SU-DHL-6 (cell line): ENCODE results near the gene SESTD1.

Experiments used
- CTCF ChIP-seq: fragments of 200-600 bp; sonication (generic); IDR thresholded peaks from one replicate; pipeline ENCODE4 v1.5.1; 2017; ENCODE audit warnings: antibody characterized with exemption, mild to moderate bottlenecking, low read length, moderate library complexity; ENCODE audit not compliant: insufficient read depth, poor library complexity, severe bottlenecking
- EZH2phosphoT487 ChIP-seq: fragments of 200-600 bp; sonication (generic), shearing (Covaris generic); conservative IDR thresholded peaks from 2 replicates; pipeline ENCODE4 v1.6.1; 2018; ENCODE audit warnings: mild to moderate bottlenecking, antibody characterized with exemption, low read length, moderate library complexity, mixed read lengths

- TF ChIP-seq CTCF = no peak
- no peak for TF ChIP-seq EZH2phosphoT487
Observed at GRCh38 chr2:179233626-179234430, 30.8 kb downstream of the SESTD1 start.
